NCI-H1417 (cell line): ENCODE data around the gene SLC25A44.

Experiments
- DNase-seq, 3 experiments: peaks; one replicate each; lab custom pipeline; 2025; lab: John Stamatoyannopoulos, UW

SLC25A44 gene

GRCh38 chr1:156193488-156194299 lies at the start of gene SLC25A44:
Gene SLC25A44 (plus strand): TSS chr1:156194104. CDS start chr1:156199848, 5,744 bp downstream.
- peak; percentile 99 to 100 (median 100) for DNase-seq

GRCh38 chr1:156144742-156145141 lies 49.2 kb upstream of the SLC25A44 start:
- DNase-seq = no peak

GRCh38 chr1:156145650-156146019 lies 48.3 kb upstream of the SLC25A44 start:
- DNase-seq = no peak

DNA sequence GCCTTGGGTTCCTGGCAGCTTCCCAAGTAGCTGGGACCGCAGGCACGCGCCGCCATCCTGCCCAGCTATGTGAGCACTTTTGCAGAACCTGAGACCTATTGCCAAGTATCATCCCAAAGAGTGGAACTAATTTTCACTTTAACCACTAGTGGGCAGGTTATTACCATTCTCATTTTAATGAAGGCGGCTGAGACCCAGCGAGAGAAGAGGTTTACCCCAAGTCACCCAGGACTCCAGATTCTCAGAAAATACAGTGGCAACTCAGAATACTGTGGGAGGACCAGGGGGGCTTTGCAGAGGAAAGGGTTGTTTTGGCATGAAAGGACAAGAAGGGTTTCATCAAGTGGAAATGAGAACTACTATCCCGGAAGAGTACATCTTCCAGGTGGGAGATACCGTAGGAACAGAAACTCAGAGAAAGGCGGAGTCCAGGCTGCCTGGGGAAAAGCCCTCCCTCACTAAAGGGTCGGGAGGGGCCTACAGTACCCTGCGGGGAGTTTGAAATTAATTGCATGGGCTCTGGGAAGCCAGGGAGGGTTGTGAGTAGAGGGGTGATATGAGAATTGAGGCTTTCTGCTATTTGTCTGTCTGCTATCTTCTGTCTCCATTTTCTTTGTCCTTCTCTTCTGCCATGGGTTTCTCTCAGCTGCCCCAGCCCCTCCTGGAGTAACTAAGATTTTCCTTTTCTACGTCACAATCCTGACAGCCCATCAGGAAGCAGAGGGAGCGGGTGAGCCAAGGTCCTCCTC lies 47.7 kb upstream of the SLC25A44 start:
- DNase-seq = peak; percentile 75 to 96 (median 86)

GRCh38 chr1:156146769-156147405 lies 47.0 kb upstream of the SLC25A44 start:
- DNase-seq = peak in 2 of 3 experiments; percentile 42 to 53

DNA sequence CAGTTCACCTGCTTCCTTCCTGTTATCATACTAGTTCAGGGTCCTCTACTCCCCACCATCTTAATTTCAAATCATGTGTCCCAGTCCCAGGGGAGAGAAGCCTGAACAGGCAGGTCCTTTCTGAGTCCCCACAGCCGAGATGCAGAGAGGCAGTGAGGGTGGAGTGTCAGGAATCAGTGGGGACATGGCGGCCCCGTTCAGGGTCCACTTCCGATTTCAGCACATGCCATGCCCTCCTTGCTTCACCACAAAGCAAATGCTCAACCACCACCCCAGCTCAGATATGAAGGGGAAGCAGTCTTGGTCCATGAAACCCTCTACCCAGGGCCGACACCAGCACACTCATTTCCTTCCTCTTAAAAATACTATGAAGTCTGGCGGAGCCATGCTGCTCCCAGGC lies 45.7 kb upstream of the SLC25A44 start:
- no peak for DNase-seq

GRCh38 chr1:156149374-156150332 lies 44.3 kb upstream of the SLC25A44 start:
- DNase-seq = peak in 1 of 3 experiments; percentile 8

DNA sequence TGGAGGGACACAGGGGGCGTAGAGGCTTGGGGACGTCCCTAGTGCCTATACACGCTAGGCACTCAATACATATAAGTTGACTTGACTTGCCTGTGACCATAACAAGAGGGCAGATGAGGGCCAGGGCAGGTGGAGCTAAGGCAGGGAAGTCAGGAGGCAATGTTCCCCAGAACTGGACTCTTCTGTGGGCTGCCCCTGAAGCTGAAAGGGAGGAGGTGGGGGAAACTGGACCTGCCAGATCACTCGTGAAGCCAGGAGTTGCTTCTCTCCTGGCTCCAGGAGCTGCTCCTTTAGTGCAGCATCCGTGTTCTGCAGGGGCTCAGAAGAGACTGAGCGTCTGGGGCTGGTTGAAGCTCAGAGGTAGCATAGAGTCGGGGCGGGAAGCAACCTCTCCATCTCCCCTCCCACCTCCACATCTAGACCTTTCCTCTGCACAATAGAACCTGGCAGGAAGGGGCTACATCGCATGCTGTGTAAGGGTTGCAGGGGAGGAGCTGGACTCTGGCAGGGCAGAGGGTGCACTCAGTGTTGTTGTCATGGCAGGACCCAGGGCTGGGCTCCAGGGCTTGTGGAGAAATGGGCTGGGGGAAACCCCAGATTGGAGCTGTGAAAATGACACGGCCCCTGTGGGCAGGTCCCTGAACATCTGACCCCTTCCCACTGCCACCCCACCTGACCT lies 43.4 kb upstream of the SLC25A44 start:
- DNase-seq = no peak

DNA sequence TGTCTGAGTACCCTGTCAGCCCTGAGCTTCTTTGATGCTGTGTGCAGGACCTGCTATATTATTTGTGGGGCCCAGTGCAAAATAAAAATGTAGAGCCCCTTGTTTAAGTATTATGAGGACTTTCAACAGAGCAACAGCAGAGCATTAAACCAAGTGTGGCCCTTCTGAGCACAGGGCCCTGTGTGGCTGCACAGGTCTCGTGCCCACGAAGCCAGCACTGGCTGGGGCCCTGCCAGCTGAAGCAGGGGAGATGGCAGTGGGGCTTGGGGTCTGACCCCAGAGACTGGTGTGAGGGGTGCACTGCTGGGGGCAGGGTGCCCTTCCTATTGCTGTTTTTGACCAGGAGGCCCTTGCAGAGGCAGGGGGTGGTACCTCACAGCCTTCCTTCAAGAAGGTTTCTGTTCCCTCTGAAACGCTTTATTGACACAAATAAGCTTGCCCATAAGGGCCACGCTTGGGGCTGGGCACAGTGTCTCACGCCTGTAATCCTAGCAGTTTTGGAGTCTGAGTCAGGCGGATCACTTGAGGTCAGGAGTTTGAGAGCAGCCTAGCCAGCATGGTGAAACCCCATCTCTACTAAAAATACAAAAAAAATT lies 42.7 kb upstream of the SLC25A44 start:
- no peak for DNase-seq

- DNase-seq = no peak
These were observed 41.3 kb upstream of the SLC25A44 start for GRCh38 chr1:156152628-156153027.

- no peak for DNase-seq
These were observed 40.5 kb upstream of the SLC25A44 start, which contains the start of gene SEMA4A for GRCh38 chr1:156153362-156153761. Gene SEMA4A (plus strand): TSS chr1:156153585. CDS start chr1:156154579, 994 bp downstream.

DNA sequence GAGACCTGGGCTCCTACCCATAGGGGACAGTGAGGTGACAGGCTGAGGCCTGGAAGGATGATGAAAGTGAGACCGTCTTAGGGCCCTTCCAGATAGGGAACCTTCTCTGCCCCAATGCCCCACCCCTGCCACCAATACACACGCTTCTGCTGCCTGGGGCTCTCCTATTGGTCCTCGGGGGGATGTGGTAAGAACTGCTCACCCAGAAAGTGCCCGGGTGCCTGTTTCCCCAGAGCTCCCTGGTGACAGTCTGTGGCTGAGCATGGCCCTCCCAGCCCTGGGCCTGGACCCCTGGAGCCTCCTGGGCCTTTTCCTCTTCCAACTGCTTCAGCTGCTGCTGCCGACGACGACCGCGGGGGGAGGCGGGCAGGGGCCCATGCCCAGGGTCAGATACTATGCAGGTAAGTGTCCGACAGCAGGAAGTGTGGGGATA lies 39.6 kb upstream of the SLC25A44 start:
- no peak for DNase-seq

GRCh38 chr1:156155756-156156510 lies 38.0 kb upstream of the SLC25A44 start:
- no peak for DNase-seq

DNA sequence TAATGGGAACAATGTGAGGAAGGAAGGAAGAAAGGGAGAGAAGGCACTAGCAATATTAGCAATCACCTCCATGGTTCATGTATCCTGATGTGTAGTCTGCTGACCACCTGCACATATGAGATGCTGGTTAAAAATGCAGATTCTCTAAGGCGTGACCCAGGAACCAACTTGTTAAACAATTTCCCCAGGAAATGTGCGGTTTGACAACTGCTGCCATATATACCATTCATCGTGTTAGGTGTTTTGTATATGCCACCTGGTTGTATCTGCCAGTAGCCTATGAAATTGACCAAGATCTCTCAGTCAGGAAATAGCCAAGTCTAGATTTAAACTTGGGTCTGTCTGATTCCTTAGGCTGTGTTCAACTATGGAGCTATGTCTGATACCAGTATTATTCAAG lies 36.4 kb upstream of the SLC25A44 start:
- no peak for DNase-seq

GRCh38 chr1:156157966-156158365 lies 35.9 kb upstream of the SLC25A44 start:
- DNase-seq = no peak

DNA sequence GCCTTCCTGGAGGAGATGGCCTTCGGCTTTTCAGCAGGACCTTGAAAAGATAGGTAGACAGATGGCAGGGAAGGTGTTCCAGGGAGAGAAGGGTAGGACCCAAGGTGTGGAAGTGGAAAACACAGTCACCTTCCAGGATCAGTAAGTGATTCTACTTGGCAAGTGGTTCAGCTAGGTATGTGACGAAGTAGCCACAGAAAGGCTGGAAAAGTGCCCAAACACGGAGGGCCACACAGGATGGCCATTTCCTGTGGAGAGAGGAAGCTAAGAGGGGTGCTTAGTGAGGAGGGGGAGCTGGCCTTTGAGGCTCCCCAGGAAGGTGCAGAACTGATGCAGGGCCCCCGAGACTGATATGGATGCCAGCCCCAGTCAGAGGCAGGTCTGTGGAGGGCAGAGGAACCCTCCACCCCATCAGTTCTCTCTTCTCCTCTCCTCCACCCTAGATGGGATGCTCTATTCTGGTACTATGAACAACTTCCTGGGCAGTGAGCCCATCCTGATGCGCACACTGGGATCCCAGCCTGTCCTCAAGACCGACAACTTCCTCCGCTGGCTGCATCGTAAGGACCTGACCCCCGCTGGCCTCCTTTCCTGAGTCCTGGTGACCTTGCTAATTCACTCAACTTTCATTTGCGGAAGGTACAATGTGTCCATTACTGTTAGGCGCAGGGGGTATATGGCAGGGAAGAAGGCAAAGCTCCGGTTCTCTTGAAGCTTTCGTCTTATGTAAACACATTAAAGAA lies 33.7 kb upstream of the SLC25A44 start:
- DNase-seq = no peak

DNA sequence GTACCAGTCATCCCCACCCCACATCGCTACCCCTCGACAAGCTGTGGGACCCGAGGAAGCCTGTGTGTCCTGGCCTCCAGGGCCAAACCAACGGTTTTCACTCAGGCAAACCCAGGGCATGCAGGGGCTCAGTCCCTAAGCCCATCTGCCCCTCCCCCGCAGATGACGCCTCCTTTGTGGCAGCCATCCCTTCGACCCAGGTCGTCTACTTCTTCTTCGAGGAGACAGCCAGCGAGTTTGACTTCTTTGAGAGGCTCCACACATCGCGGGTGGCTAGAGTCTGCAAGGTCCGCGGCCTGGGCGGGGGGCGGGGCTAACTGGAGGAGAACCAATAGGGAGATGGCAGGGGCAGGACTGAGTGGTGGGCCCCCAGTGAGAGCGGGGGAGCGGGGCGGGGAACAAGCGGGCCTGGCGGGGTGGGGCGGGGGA lies 33.1 kb upstream of the SLC25A44 start:
- peak in 1 of 3 experiments; percentile 79 for DNase-seq

DNA sequence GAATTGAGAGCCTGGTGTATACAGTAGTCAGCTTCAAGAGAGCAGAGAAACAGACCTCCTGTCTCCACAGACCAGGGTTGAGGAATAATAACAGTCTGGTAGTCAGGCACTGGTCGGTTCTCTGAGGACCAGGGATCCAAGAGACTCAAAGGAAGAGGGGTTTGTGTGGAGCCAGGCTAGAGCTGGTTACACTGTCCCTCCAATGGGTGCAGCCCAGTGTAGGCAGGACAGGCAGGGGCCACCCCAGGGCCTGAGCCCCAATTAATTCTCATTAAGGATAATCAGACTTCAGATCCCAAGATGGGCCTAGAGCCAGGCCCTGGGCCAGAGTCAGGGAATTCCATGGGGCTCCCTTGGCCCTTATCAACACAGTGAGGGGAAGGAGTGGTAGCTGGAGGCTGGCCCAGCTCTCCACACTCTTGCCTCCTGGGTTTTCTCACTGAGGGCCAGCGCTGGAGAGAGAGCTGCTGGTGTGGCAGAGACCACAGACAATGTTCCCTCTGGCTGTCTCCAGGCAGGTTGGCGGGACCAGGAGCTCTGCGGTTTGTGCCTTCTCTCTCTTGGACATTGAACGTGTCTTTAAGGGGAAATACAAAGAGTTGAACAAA lies 31.4 kb upstream of the SLC25A44 start:
- DNase-seq = no peak
